Neuronal stem cell (in vitro differentiated cells): Measurements from ENCODE around the gene ACOXL.
A peak's percentile ranks its signal among the peaks of the same experiment; 100 is the strongest.

Experiments
- DNase-seq: peaks from one replicate; pipeline ENCODE4 v3.0.0-alpha.2; 2013; ENCODE audit warnings: low spot score
- H2AFZ ChIP-seq: one replicate; pipeline ENCODE4 v1.6.1; 2013; ENCODE audit warnings: mild to moderate bottlenecking, low read length, inconsistent platforms
- H2AK5ac ChIP-seq: 2 replicates; pipeline ENCODE4 v1.6.1; 2013; ENCODE audit warnings: low read depth, mild to moderate bottlenecking, inconsistent platforms, low read length, moderate library complexity, mixed read lengths
- H2BK120ac ChIP-seq: 2 replicates; pipeline ENCODE4 v1.6.1; 2013; ENCODE audit warnings: low read depth, mild to moderate bottlenecking, inconsistent platforms, low read length, moderate library complexity, mixed read lengths
- H2BK12ac ChIP-seq: one replicate; pipeline ENCODE4 v1.6.1; 2013; ENCODE audit warnings: low read length, inconsistent platforms
- H2BK15ac ChIP-seq: 2 replicates; pipeline ENCODE4 v1.6.1; 2013; ENCODE audit warnings: mild to moderate bottlenecking, low read length, inconsistent platforms, mixed read lengths
- H2BK5ac ChIP-seq: one replicate; pipeline ENCODE4 v1.6.1; 2013; ENCODE audit warnings: inconsistent platforms, mild to moderate bottlenecking, low read length, moderate library complexity
- H3K14ac ChIP-seq: one replicate; pipeline ENCODE4 v1.6.1; 2013; ENCODE audit warnings: low read length, inconsistent platforms
- H3K18ac ChIP-seq: 2 replicates; pipeline ENCODE4 v1.6.1; 2013; ENCODE audit warnings: low read length, inconsistent platforms
- H3K23ac ChIP-seq: 2 replicates; pipeline ENCODE4 v1.6.1; 2013; ENCODE audit warnings: low read depth, mild to moderate bottlenecking, mixed read lengths, low read length, inconsistent platforms; ENCODE audit not compliant: poor library complexity
- H3K27ac ChIP-seq: replicated peaks from 3 replicates; pipeline ENCODE4 v1.5.1; 2013; ENCODE audit warnings: low read length, inconsistent platforms
- H3K27me3 ChIP-seq, 3 experiments: 2 replicates each; pipeline ENCODE4 v1.6.1; 2013; ENCODE audit warnings: low read length in 3 of 3, mild to moderate bottlenecking in 2 of 3, inconsistent platforms in 1 of 3, low read depth in 1 of 3, mixed read lengths in 1 of 3, moderate library complexity in 1 of 3; ENCODE audit not compliant: control insufficient read depth in 3 of 3, insufficient read depth in 3 of 3
- H3K36me3 ChIP-seq, 2 donors: replicated peaks in 1 of 2; 2 replicates each; pipeline ENCODE4 v1.6.1; 2013; ENCODE audit warnings: low read length in 2 of 2; ENCODE audit not compliant: control insufficient read depth in 2 of 2, insufficient read depth in 2 of 2
- H3K4ac ChIP-seq: 2 replicates; pipeline ENCODE4 v1.6.1; 2013; ENCODE audit warnings: inconsistent platforms, mild to moderate bottlenecking, low read length, moderate library complexity
- H3K4me1 ChIP-seq, 2 donors: 1 replicate in 1 of 2; 2 replicates in 1 of 2; pipeline ENCODE4 v1.6.1; 2013; ENCODE audit warnings: low read length in 2 of 2, low read depth in 1 of 2; ENCODE audit not compliant: control insufficient read depth in 2 of 2, insufficient read depth in 1 of 2
- H3K4me2 ChIP-seq: one replicate; pipeline ENCODE4 v1.6.1; 2013; ENCODE audit warnings: mild to moderate bottlenecking, low read length, inconsistent platforms; ENCODE audit not compliant: insufficient read depth, poor library complexity, severe bottlenecking
- H3K4me3 ChIP-seq, 2 donors: 2 replicates each; pipeline ENCODE4 v1.5.1; 2013; ENCODE audit warnings: low read length in 2 of 2, mild to moderate bottlenecking in 2 of 2, inconsistent platforms in 1 of 2, moderate library complexity in 1 of 2
- H3K79me1 ChIP-seq: one replicate; pipeline ENCODE4 v1.6.1; 2013; ENCODE audit warnings: low read depth, mild to moderate bottlenecking, inconsistent platforms, low read length, moderate library complexity
- H3K9ac ChIP-seq: one replicate; pipeline ENCODE4 v1.6.1; 2013; ENCODE audit warnings: mild to moderate bottlenecking, low read depth, low read length, inconsistent platforms; ENCODE audit not compliant: poor library complexity
- H3K9me3 ChIP-seq, 2 donors: replicated peaks in 1 of 2; 2 replicates each; pipeline versions ENCODE3 to v1.6.1; 2013; ENCODE audit warnings: low read length in 2 of 2, mild to moderate bottlenecking in 2 of 2, inconsistent platforms in 1 of 2, low read depth in 1 of 2, mixed read lengths in 1 of 2, moderate library complexity in 1 of 2; ENCODE audit not compliant: control insufficient read depth in 2 of 2, insufficient read depth in 1 of 2
- H4K8ac ChIP-seq: one replicate; pipeline ENCODE4 v1.6.1; 2013; ENCODE audit warnings: low read depth, mild to moderate bottlenecking, inconsistent platforms, low read length, moderate library complexity
- H4K91ac ChIP-seq: one replicate; pipeline ENCODE4 v1.6.1; 2013; ENCODE audit warnings: low read length, low read depth, mild to moderate bottlenecking, inconsistent platforms; ENCODE audit not compliant: poor library complexity
- WGBS, 2 donors: extraction: QIAGEN DNeasy Blood & Tissue Kit; methylation state at CpG; one replicate each; pipeline ENCODE4 v1.1.7; 2013; ENCODE audit warnings: missing lambda C conversion rate in 2 of 2, mixed read lengths in 1 of 2; ENCODE audit not compliant: insufficient read length in 2 of 2, insufficient replicate concordance in 1 of 2; ENCODE audit errors: extremely low coverage in 2 of 2; 5-methylcytosine and 5-hydroxymethylcytosine counted together

Gene ACOXL

DNA sequence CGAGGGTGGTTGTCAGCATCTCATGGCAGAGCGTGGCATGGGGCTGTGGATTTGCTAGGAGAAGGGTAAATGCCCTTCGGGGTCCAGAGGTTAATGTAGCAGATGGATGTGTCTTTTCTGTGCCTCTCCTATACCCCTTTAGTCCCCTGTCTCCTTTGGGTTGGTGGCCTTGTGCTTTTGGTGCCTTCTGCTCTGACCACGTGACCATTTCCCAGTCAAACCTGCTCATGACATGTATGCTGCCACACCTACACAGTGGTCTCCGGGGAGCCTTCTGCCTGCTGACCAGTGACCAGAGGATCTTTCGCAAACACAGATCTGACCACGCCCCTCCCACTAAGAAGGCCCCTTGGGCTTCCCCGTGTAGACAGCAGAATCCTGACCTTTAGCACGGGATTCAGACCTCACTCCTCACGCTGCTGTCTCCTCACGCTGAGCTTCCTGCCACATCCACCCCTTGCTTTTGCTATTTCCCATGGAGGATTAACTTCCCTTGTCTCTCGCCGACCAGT, 116.2 kb downstream of the ACOXL start:
- WGBS, 2 donors = no CpG with 5 or more reads among the region's 13 CpGs
- peak overlapping the region in 1 of 2 donors; percentile 46 for H3K4me3 ChIP-seq
- no peak overlapping the region for H2AK5ac ChIP-seq
- H2AFZ ChIP-seq = no peak overlapping the region
- H3K27ac ChIP-seq = no peak overlapping the region
- H4K8ac ChIP-seq = no peak overlapping the region
- H2BK12ac ChIP-seq = no peak overlapping the region
- H2BK15ac ChIP-seq = no peak overlapping the region
- no peak overlapping the region for H3K4me2 ChIP-seq
- H3K4me1 ChIP-seq = peaks cover 0 to 3% of the 10 kb centered on the region in 2 donors
- no peak overlapping the region for H2BK120ac ChIP-seq
- H3K14ac ChIP-seq = no peak overlapping the region
- H3K23ac ChIP-seq = no peak overlapping the region
- H3K27me3 ChIP-seq = no peaks in the 10 kb centered on the region
- no peak for DNase-seq
- H3K36me3 ChIP-seq = no peaks in the 10 kb centered on the region
- no peaks in the 10 kb centered on the region for H3K79me1 ChIP-seq
- no peak overlapping the region for H3K18ac ChIP-seq
- H3K4ac ChIP-seq = no peak overlapping the region
- no peak overlapping the region for H2BK5ac ChIP-seq
- H3K9ac ChIP-seq = no peak overlapping the region
- H4K91ac ChIP-seq = no peak overlapping the region
- no peaks in the 10 kb centered on the region for H3K9me3 ChIP-seq

DNA sequence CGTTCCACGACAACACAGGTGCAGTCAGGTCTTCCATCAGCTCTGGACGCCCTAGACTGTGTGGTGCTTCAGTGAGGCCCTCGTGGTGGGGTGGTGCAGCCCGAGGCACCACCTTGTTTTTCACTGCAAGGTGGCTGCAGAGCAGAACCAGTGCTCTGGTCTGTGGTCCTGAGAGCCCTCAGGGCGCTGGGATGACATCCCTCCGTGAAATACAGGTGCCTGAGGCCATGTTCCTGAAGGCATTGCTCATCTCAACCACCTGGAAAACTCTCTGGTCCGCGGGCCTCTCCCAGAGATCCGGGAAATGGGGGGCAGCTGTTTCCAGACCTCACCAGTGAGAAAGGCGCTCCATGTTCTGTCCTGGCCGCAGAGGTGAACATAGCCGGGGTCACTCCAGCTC, 119.2 kb downstream of the ACOXL start:
- peak overlapping the region; percentile 11 for H2BK120ac ChIP-seq
- no peak overlapping the region for H3K4ac ChIP-seq
- H2AK5ac ChIP-seq = peak overlapping the region; percentile 50
- no peak overlapping the region for H2AFZ ChIP-seq
- no peaks in the 10 kb centered on the region for H3K27me3 ChIP-seq
- peaks cover 0 to 3% of the 10 kb centered on the region in 2 donors for H3K4me1 ChIP-seq
- no CpG with 5 or more reads among the region's 13 CpGs for WGBS, 2 donors
- H3K4me3 ChIP-seq = no peak overlapping the region
- H3K36me3 ChIP-seq = peaks cover 0 to 2% of the 10 kb centered on the region in 2 donors
- peak overlapping the region; percentile 53 for H4K8ac ChIP-seq
- no peak overlapping the region for H3K23ac ChIP-seq
- DNase-seq = no peak
- peak overlapping the region; percentile 50 for H3K18ac ChIP-seq
- H3K9ac ChIP-seq = peak overlapping the region; percentile 56
- H2BK12ac ChIP-seq = peak overlapping the region; percentile 17
- H4K91ac ChIP-seq = no peak overlapping the region
- H3K27ac ChIP-seq = no peak overlapping the region
- H2BK5ac ChIP-seq = no peak overlapping the region
- no peak overlapping the region for H3K4me2 ChIP-seq
- H3K9me3 ChIP-seq = no peaks in the 10 kb centered on the region
- H3K14ac ChIP-seq = no peak overlapping the region
- no peak overlapping the region for H2BK15ac ChIP-seq
- H3K79me1 ChIP-seq = no peaks in the 10 kb centered on the region

DNA sequence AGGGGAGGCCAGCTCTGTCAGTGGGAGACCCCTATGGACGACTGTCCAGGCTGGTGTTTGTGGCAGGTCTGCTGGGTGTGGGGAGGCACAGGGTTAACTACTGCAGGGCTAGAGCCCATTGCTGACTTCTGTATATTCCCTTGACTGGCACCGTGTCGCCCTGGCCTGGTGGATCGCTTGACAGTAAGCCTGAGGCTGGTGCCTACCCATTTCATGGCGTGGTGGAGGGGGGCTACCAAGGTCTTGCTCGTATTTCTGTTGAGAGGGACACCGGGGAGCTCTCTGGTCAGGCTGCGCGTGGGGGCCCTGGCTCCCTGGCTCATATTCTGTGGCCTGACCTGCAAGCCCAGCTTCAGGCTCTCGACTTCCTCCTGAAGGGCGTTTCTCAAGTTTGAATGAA, 119.7 kb downstream of the ACOXL start:
- Histone ChIP-seq H3K18ac (peak overlapping the region; percentile 25), H2BK5ac (no peak overlapping the region), H2AFZ (no peak overlapping the region), H2BK15ac (peak overlapping the region; percentile 55), H2BK120ac (peak overlapping the region; percentile 11), H3K27ac (no peak overlapping the region), H3K4me1 (peaks cover 0 to 3% of the 10 kb centered on the region in 2 donors), H4K91ac (no peak overlapping the region), H3K9me3 (no peaks in the 10 kb centered on the region), H3K4me2 (no peak overlapping the region), H3K27me3 (no peaks in the 10 kb centered on the region), H2BK12ac (no peak overlapping the region), H3K79me1 (no peaks in the 10 kb centered on the region), H3K4ac (no peak overlapping the region), H3K36me3 (peaks cover 0 to 2% of the 10 kb centered on the region in 2 donors), H3K14ac (no peak overlapping the region), H2AK5ac (peak overlapping the region; percentile 50), H4K8ac (no peak overlapping the region), H3K23ac (no peak overlapping the region), H3K9ac (no peak overlapping the region), H3K4me3 (no peak overlapping the region)
- no CpG with 5 or more reads among the region's 11 CpGs for WGBS, 2 donors
- DNase-seq = no peak

DNA sequence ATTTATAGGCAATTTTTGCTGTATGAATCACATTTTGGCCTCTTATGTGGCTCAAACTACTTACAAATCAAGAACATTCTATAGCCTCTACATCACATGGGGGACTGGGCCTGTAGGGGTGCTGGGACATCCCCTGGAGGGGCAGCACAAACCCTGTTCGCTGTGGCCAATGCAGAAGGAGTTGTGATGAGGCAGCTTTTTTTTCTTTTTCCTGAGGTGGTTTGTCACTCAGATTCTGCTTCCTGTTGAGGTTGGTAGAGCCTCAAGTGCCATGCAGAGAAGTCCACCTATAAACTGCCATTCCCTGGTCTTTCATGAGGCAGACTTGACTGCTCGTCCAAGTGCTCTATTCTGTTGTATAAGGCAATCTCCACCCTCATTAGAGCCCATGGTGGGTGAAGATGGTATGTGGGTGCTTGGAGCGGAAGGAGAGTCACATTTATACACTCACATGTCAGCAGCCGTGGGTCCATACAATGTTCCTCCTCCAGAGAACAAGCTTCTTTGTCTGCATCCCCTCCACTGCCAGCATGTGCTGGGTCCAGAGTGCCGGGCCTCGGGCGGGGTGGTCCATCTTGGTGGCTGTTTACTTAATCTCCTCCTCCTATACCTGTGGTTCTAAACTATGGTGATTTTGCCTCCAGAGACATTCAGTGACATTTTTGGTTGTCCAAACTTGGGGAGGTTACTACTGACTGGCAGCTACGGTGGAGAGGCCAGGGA, 120.3 kb downstream of the ACOXL start:
- no peak overlapping the region for H2BK5ac ChIP-seq
- H3K4me1 ChIP-seq = peaks cover 0 to 3% of the 10 kb centered on the region in 2 donors
- DNase-seq = no peak
- H3K9ac ChIP-seq = no peak overlapping the region
- no peaks in the 10 kb centered on the region for H3K79me1 ChIP-seq
- H3K18ac ChIP-seq = no peak overlapping the region
- no peak overlapping the region for H2AFZ ChIP-seq
- H3K4ac ChIP-seq = no peak overlapping the region
- H3K9me3 ChIP-seq = no peaks in the 10 kb centered on the region
- whole genome bisulfite sequencing, 2 donors = no CpG with 5 or more reads among the region's 8 CpGs
- no peak overlapping the region for H3K4me3 ChIP-seq
- no peak overlapping the region for H2AK5ac ChIP-seq
- H3K36me3 ChIP-seq = peaks cover 0 to 2% of the 10 kb centered on the region in 2 donors
- no peak overlapping the region for H3K27ac ChIP-seq
- H3K27me3 ChIP-seq = no peaks in the 10 kb centered on the region
- no peak overlapping the region for H3K23ac ChIP-seq
- no peak overlapping the region for H2BK120ac ChIP-seq
- H4K8ac ChIP-seq = no peak overlapping the region
- no peak overlapping the region for H3K14ac ChIP-seq
- no peak overlapping the region for H3K4me2 ChIP-seq
- H2BK15ac ChIP-seq = no peak overlapping the region
- H4K91ac ChIP-seq = no peak overlapping the region
- peak overlapping the region; percentile 5 for H2BK12ac ChIP-seq
